HFFc6 (cell line): ENCODE measurements around the gene PALM. TPM values are rescaled to one million over a fixed set of nuclear protein-coding genes. Genes with fewer than 3 reads are reported as not detected.

Experiments used
- DNase-seq: peaks from one replicate; pipeline ENCODE4 v3.0.0-alpha.2; 2018
- H3K27ac Mint-ChIP-seq: 2 replicates; pipeline ENCODE4 v1.8.0; 2020; ENCODE audit warnings: mild to moderate bottlenecking, mixed read lengths
- H3K27me3 Mint-ChIP-seq: 2 replicates; pipeline ENCODE4 v1.8.0; 2021; ENCODE audit warnings: mild to moderate bottlenecking, moderate library complexity, mixed read lengths; ENCODE audit not compliant: insufficient read depth
- H3K36me3 Mint-ChIP-seq: 2 replicates; pipeline ENCODE4 v1.8.0; 2021; ENCODE audit warnings: low read depth, mixed read lengths
- H3K4me1 Mint-ChIP-seq: 2 replicates; pipeline ENCODE4 v1.8.0; 2020; ENCODE audit warnings: low read depth, mixed read lengths
- H3K4me3 Mint-ChIP-seq: 2 replicates; pipeline ENCODE4 v1.8.0; 2020; ENCODE audit warnings: mild to moderate bottlenecking, moderate library complexity, mixed read lengths
- H3K9me3 Mint-ChIP-seq: 2 replicates; pipeline ENCODE4 v1.8.0; 2020; ENCODE audit warnings: mild to moderate bottlenecking, mixed read lengths
- CTCF ChIP-seq: fragments of 200-600 bp; sonication (generic); IDR thresholded peaks from 2 replicates; pipeline ENCODE4 v1.5.0; 2021; ENCODE audit warnings: antibody characterized with exemption, mild to moderate bottlenecking
- long read RNA-seq: library from polyadenylated mRNA; unstranded; transcript quantifications from one replicate; pipeline ENCODE4 v2.0.0, GENCODE V29; 2019
- total RNA-seq, 6 experiments: library from RNA; stranded (reverse); fragmentation: NEBNext Ultra II Directional; extraction: Animal tissue kit (Norgen Biotek cat#: 25700); gene quantifications; 2 replicates in 1 of 6; 3 replicates in 5 of 6; pipeline ENCODE4 v1.2.3, GENCODE V29; 2021

The PALM gene
- total RNA-seq: under 1 TPM in 2 of 6 experiments, not detected in 4; 0.14 to 0.15 TPM
- long read RNA-seq: 0 reads

- Mint-ChIP-seq H3K4me1 (peaks cover 8% of the 10 kb centered on the region; the same call in 1 of the 2 replicates), H3K9me3 (peaks cover 4% of the 10 kb centered on the region; the same call in 1 of the 2 replicates), H3K27ac (no peak within 1 kb of the TSS), H3K36me3 (no peaks in the 10 kb centered on the region), H3K4me3 (no peak within 1 kb of the TSS), H3K27me3 (peaks cover 35% of the 10 kb centered on the region)
- no peak for TF ChIP-seq CTCF
- DNase-seq: no peak
These were observed at the start of gene PALM for GRCh38 chr19:708154-709143. Gene PALM, plus strand, starts transcription at chr19:708935. Its CDS starts 212 bp downstream, at chr19:709147.

GRCh38 chr19:660793-661426 lies 47.8 kb upstream of the PALM start:
- Mint-ChIP-seq H3K27ac (peak overlapping the region; percentile 78), H3K4me3 (peak overlapping the region; percentile 91), H3K9me3 (no peaks in the 10 kb centered on the region), H3K36me3 (no peaks in the 10 kb centered on the region), H3K27me3 (peaks cover 3% of the 10 kb centered on the region), H3K4me1 (peaks cover 32% of the 10 kb centered on the region)
- TF ChIP-seq CTCF: no peak
- no peak for DNase-seq

GRCh38 chr19:661427-662196 lies 47.1 kb upstream of the PALM start:
- Mint-ChIP-seq H3K4me1 (peaks cover 32% of the 10 kb centered on the region), H3K27ac (peak overlapping the region; percentile 78), H3K36me3 (no peaks in the 10 kb centered on the region), H3K27me3 (peaks cover 3% of the 10 kb centered on the region), H3K4me3 (peak overlapping the region; percentile 91), H3K9me3 (no peaks in the 10 kb centered on the region)
- DNase-seq: no peak
- TF ChIP-seq CTCF: no peak

GRCh38 chr19:662207-662961 lies 46.4 kb upstream of the PALM start:
- peak overlapping the region; percentile 78 for H3K27ac Mint-ChIP-seq
- TF ChIP-seq CTCF: no peak
- H3K4me1 Mint-ChIP-seq: peaks cover 32% of the 10 kb centered on the region
- peak overlapping the region; percentile 91 for H3K4me3 Mint-ChIP-seq
- no peaks in the 10 kb centered on the region for H3K36me3 Mint-ChIP-seq
- no peaks in the 10 kb centered on the region for H3K9me3 Mint-ChIP-seq
- no peak for DNase-seq
- peaks cover 3% of the 10 kb centered on the region for H3K27me3 Mint-ChIP-seq
